Measurements from ENCODE around the gene EFCAB12. TPM values are rescaled to one million over a fixed set of nuclear protein-coding genes. Genes with fewer than 3 reads are reported as not detected.
A peak's percentile ranks its signal among the peaks of the same experiment; 100 is the strongest.

Gene EFCAB12
- total and polyA plus RNA-seq, 2 experiments from 2014 or later = 0.19 to 0.20 TPM

DNA sequence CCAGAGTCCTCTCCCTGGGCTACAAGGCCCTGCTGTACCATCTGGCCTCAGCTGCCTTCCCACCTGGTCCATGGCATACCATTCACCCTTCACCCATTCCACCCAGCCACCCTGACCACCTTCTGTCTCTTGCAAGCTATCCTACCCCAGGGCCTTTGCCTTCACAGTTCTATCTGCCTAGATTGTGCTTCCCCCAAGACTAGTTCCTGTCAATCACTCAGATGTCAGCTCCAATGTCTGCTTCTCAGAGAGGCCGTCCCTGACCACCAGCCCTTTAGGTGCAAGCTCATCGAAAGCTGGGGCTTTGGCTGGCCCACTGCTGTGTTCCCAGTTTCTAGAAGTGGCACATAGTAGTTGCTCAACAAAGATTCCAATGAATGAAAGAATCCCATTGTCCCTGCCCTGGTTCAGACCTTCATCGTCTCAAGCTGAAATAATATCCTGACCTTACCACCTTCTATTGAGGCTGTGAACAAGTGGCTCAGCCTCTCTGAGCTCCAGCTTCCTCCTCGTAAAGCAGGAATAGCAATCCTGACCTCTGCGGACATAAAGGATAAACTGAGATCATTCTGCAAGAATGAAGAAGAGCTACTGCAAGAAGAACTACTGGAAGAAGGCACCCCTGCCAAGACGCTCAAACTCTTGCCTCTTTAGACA lies 15.8 kb downstream of the EFCAB12 start:
- 70% methylated on average over 6 of the region's 6 CpGs for WGBS (ENCODE audit: low lambda C conversion rate, missing lambda C conversion rate)
- Histone ChIP-seq H3K27me3 (no peaks in the 10 kb centered on the region), H3K4me3 (no peak overlapping the region), H3K79me2 (no peaks in the 10 kb centered on the region), H3K9me2 (replicated peaks; ENCODE audit: insufficient read depth) (no peaks in the 10 kb centered on the region), H3K4me2 (peak overlapping the region; percentile 59), H3K27ac (peak overlapping the region; percentile 95), H3K36me3 (replicated peaks; ENCODE audit: insufficient read depth, low read depth) (no peaks in the 10 kb centered on the region), H3K9me3 (ENCODE audit: low read depth) (no peaks in the 10 kb centered on the region), H2AFZ (no peak overlapping the region), H3K4me1 (ENCODE audit: insufficient read depth) (peaks cover 26% of the 10 kb centered on the region), H4K20me1 (ENCODE audit: insufficient read depth, poor library complexity, severe bottlenecking) (no peaks in the 10 kb centered on the region)
- no peak for DNase-seq (ENCODE audit: low spot score)
- TF ChIP-seq EZH2phosphoT487 (IDR thresholded peaks at IDR 0.05; ENCODE audit: low read depth, severe bottlenecking, unreplicated experiment) (no peak), EZH2 (IDR thresholded peaks at IDR 0.05; ENCODE audit: borderline replicate concordance) (no peak)
- TF ChIP-seq, protein P1, sequence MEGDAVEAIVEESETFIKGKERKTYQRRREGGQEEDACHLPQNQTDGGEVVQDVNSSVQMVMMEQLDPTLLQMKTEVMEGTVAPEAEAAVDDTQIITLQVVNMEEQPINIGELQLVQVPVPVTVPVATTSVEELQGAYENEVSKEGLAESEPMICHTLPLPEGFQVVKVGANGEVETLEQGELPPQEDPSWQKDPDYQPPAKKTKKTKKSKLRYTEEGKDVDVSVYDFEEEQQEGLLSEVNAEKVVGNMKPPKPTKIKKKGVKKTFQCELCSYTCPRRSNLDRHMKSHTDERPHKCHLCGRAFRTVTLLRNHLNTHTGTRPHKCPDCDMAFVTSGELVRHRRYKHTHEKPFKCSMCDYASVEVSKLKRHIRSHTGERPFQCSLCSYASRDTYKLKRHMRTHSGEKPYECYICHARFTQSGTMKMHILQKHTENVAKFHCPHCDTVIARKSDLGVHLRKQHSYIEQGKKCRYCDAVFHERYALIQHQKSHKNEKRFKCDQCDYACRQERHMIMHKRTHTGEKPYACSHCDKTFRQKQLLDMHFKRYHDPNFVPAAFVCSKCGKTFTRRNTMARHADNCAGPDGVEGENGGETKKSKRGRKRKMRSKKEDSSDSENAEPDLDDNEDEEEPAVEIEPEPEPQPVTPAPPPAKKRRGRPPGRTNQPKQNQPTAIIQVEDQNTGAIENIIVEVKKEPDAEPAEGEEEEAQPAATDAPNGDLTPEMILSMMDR (IDR thresholded peaks at IDR 0.05; ENCODE audit: poor library complexity) = no peak

DNA sequence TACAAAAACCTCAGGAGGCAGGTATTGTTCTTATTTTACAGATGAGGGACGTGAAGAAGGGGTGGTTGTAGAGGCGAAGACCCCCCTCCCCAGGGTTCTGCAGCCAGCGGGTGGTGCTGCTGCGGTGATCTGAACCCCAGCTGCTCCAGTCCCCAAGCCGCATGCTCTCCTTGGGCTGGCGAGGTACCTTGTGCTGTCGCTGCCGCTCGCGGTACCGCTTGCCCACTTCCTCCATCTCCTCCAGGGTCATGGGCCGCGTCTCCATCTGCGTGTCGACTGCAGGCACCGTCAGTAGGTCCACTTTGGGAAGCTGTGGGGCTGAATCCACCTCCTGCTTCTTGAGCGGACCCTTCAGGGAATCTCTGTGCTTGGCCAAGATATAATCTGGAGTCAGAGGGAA lies 17.5 kb downstream of the EFCAB12 start:
- Histone ChIP-seq H3K36me3 (replicated peaks; ENCODE audit: insufficient read depth, low read depth) (no peaks in the 10 kb centered on the region), H4K20me1 (ENCODE audit: insufficient read depth, poor library complexity, severe bottlenecking) (no peaks in the 10 kb centered on the region), H3K4me3 (no peak overlapping the region), H3K4me1 (ENCODE audit: insufficient read depth) (peaks cover 26% of the 10 kb centered on the region), H3K9me2 (replicated peaks; ENCODE audit: insufficient read depth) (no peaks in the 10 kb centered on the region), H3K27ac (no peak overlapping the region), H3K9me3 (ENCODE audit: low read depth) (no peaks in the 10 kb centered on the region), H2AFZ (no peak overlapping the region), H3K4me2 (no peak overlapping the region), H3K27me3 (no peaks in the 10 kb centered on the region), H3K79me2 (no peaks in the 10 kb centered on the region)
- no peak for DNase-seq (ENCODE audit: low spot score)
- WGBS (ENCODE audit: low lambda C conversion rate, missing lambda C conversion rate) = 88% methylated on average over 17 of the region's 17 CpGs
- TF ChIP-seq EZH2phosphoT487 (IDR thresholded peaks at IDR 0.05; ENCODE audit: low read depth, severe bottlenecking, unreplicated experiment) = no peak
- TF ChIP-seq EZH2 (IDR thresholded peaks at IDR 0.05; ENCODE audit: borderline replicate concordance) = no peak
- TF ChIP-seq, protein P1 (IDR thresholded peaks at IDR 0.05; ENCODE audit: poor library complexity) = no peak

DNA sequence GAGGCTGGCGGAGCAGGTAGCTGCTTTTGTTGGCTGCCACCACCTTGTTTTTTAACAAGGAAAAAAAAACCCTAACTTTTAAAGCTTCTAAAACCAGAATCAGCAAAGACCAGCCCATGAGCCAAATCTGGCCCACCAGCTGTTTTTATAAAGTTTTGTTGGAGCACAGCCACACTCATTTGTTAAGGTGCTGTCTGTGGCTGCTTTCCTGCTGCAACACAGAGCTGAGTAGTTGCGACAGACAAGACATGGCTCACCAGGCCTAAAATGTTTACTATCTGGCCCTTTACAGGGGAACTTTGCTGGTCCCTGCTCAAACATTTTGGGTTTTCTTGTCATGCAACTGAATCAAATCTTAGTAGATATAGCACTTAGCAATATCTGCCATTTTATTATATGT lies 18.9 kb downstream of the EFCAB12 start:
- Histone ChIP-seq H4K20me1 (ENCODE audit: insufficient read depth, poor library complexity, severe bottlenecking) (no peaks in the 10 kb centered on the region), H2AFZ (no peak overlapping the region), H3K27ac (no peak overlapping the region), H3K4me3 (no peak overlapping the region), H3K9me3 (ENCODE audit: low read depth) (no peaks in the 10 kb centered on the region), H3K36me3 (replicated peaks; ENCODE audit: insufficient read depth, low read depth) (no peaks in the 10 kb centered on the region), H3K79me2 (no peaks in the 10 kb centered on the region), H3K4me1 (ENCODE audit: insufficient read depth) (peaks cover 21% of the 10 kb centered on the region), H3K4me2 (no peak overlapping the region), H3K9me2 (replicated peaks; ENCODE audit: insufficient read depth) (no peaks in the 10 kb centered on the region), H3K27me3 (no peaks in the 10 kb centered on the region)
- DNase-seq (ENCODE audit: low spot score) = no peak
- TF ChIP-seq, protein P1 (IDR thresholded peaks at IDR 0.05; ENCODE audit: poor library complexity) = no peak
- TF ChIP-seq EZH2 (IDR thresholded peaks at IDR 0.05; ENCODE audit: borderline replicate concordance) (no peak), EZH2phosphoT487 (IDR thresholded peaks at IDR 0.05; ENCODE audit: low read depth, severe bottlenecking, unreplicated experiment) (no peak)
- 85% methylated on average over 2 of the region's 2 CpGs for WGBS (ENCODE audit: low lambda C conversion rate, missing lambda C conversion rate)
